Trophoblast cell (in vitro differentiated cells and primary cell): ENCODE measurements around the gene NFKBIL1.

Experiments
- DNase-seq, 2 donors: peaks; one replicate each; pipeline ENCODE4 v3.0.0-alpha.2; 2016
- H2AFZ ChIP-seq: 2 replicates; pipeline ENCODE4 v1.6.1; 2013; ENCODE audit warnings: low read length, moderate library complexity, mild to moderate bottlenecking; ENCODE audit not compliant: insufficient read depth, poor library complexity
- H2AK5ac ChIP-seq: 2 replicates; pipeline ENCODE4 v1.6.1; 2013; ENCODE audit warnings: mild to moderate bottlenecking, low read length
- H2BK120ac ChIP-seq: 2 replicates; pipeline ENCODE4 v1.6.1; 2013; ENCODE audit warnings: low read length, mild to moderate bottlenecking, moderate library complexity; ENCODE audit not compliant: insufficient read depth, poor library complexity
- H2BK12ac ChIP-seq: 2 replicates; pipeline ENCODE4 v1.6.1; 2013; ENCODE audit warnings: mild to moderate bottlenecking, low read length, moderate library complexity
- H2BK5ac ChIP-seq: 2 replicates; pipeline ENCODE4 v1.6.1; 2013; ENCODE audit warnings: low read length, low read depth, moderate library complexity, mild to moderate bottlenecking; ENCODE audit not compliant: poor library complexity
- H3K14ac ChIP-seq: 2 replicates; pipeline ENCODE4 v1.6.1; 2013; ENCODE audit warnings: mild to moderate bottlenecking, low read length
- H3K18ac ChIP-seq: 2 replicates; pipeline ENCODE4 v1.6.1; 2013; ENCODE audit warnings: mild to moderate bottlenecking, low read length
- H3K23ac ChIP-seq: 2 replicates; pipeline ENCODE4 v1.6.1; 2013; ENCODE audit warnings: low read length
- H3K27ac ChIP-seq: 2 replicates; pipeline ENCODE4 v1.5.1; 2013; ENCODE audit warnings: low read depth, mild to moderate bottlenecking, inconsistent platforms, low read length, moderate library complexity
- H3K27me3 ChIP-seq: 2 replicates; pipeline ENCODE4 v1.6.1; 2013; ENCODE audit warnings: inconsistent platforms, mild to moderate bottlenecking, low read length, moderate library complexity; ENCODE audit not compliant: insufficient read depth
- H3K36me3 ChIP-seq, 2 experiments: 1 replicate in 1 of 2; 2 replicates in 1 of 2; pipeline ENCODE4 v1.6.1; 2013; ENCODE audit warnings: low read length in 2 of 2, mild to moderate bottlenecking in 2 of 2, moderate library complexity in 1 of 2; ENCODE audit not compliant: insufficient read depth in 2 of 2, control insufficient read depth in 1 of 2
- H3K4ac ChIP-seq: 2 replicates; pipeline ENCODE4 v1.6.1; 2013; ENCODE audit warnings: low read depth, mild to moderate bottlenecking, low read length, moderate library complexity
- H3K4me1 ChIP-seq, 2 experiments: 1 replicate in 1 of 2; 2 replicates in 1 of 2; pipeline ENCODE4 v1.6.1; 2013; ENCODE audit warnings: low read length in 2 of 2, mild to moderate bottlenecking in 2 of 2, moderate library complexity in 1 of 2; ENCODE audit not compliant: insufficient read depth in 2 of 2, control insufficient read depth in 1 of 2
- H3K4me2 ChIP-seq: 2 replicates; pipeline ENCODE4 v1.6.1; 2013; ENCODE audit warnings: inconsistent platforms, mild to moderate bottlenecking, low read length, moderate library complexity
- H3K4me3 ChIP-seq: 2 replicates; pipeline ENCODE4 v1.5.1; 2013; ENCODE audit warnings: mild to moderate bottlenecking, low read depth, low read length, inconsistent platforms
- H3K79me1 ChIP-seq: one replicate; pipeline ENCODE4 v1.6.1; 2013; ENCODE audit warnings: low read length
- H3K79me2 ChIP-seq: 2 replicates; pipeline ENCODE4 v1.6.1; 2013; ENCODE audit warnings: low read length, mild to moderate bottlenecking; ENCODE audit not compliant: control insufficient read depth, insufficient read depth, poor library complexity
- H3K9ac ChIP-seq: 2 replicates; pipeline ENCODE4 v1.6.1; 2013; ENCODE audit warnings: mild to moderate bottlenecking, low read length
- H3K9me3 ChIP-seq: 2 replicates; pipeline ENCODE4 v1.6.1; 2013; ENCODE audit warnings: low read depth, mild to moderate bottlenecking, control low read depth, inconsistent platforms, low read length; ENCODE audit not compliant: insufficient read depth
- H4K12ac ChIP-seq: 2 replicates; pipeline ENCODE4 v1.6.1; 2013; ENCODE audit warnings: low read depth, mild to moderate bottlenecking, low read length, moderate library complexity
- H4K8ac ChIP-seq: 2 replicates; pipeline ENCODE4 v1.6.1; 2013; ENCODE audit warnings: low read depth, mild to moderate bottlenecking, low read length, moderate library complexity
- H4K91ac ChIP-seq: one replicate; pipeline ENCODE4 v1.6.1; 2013; ENCODE audit warnings: low read depth, mild to moderate bottlenecking, low read length, moderate library complexity
- WGBS: extraction: QIAGEN DNeasy Blood & Tissue Kit; methylation state at CpG from one replicate; pipeline ENCODE4 v1.1.7; 2013; ENCODE audit warnings: missing lambda C conversion rate; ENCODE audit not compliant: insufficient read length, insufficient coverage; ENCODE audit errors: extremely low coverage; 5-methylcytosine and 5-hydroxymethylcytosine counted together

The NFKBIL1 gene

GRCh38 chr6:31568537-31568961 lies 21.1 kb downstream of the NFKBIL1 start:
- no peak overlapping the region for H2AFZ ChIP-seq
- no peaks in the 10 kb centered on the region for H3K79me2 ChIP-seq
- H3K4me2 ChIP-seq: no peak overlapping the region
- no peaks in the 10 kb centered on the region for H3K27me3 ChIP-seq
- H3K14ac ChIP-seq: no peak overlapping the region
- no peak overlapping the region for H4K8ac ChIP-seq
- H3K9me3 ChIP-seq: no peaks in the 10 kb centered on the region
- no CpG with 5 or more reads among the region's 3 CpGs for WGBS
- H4K12ac ChIP-seq: no peak overlapping the region
- H3K18ac ChIP-seq: no peak overlapping the region
- no peak overlapping the region for H2BK5ac ChIP-seq
- H3K4me1 ChIP-seq: peaks cover 8 to 9% of the 10 kb centered on the region in 2 experiments
- H3K4ac ChIP-seq: no peak overlapping the region
- H3K79me1 ChIP-seq: peaks cover 6% of the 10 kb centered on the region
- no peaks in the 10 kb centered on the region for H3K36me3 ChIP-seq
- peak overlapping the region; percentile 72 for H2BK12ac ChIP-seq
- no peak overlapping the region for H3K27ac ChIP-seq
- peak overlapping the region; percentile 84 for H2AK5ac ChIP-seq
- peak; percentile 31 to 44 for DNase-seq
- no peak overlapping the region for H3K4me3 ChIP-seq
- no peak overlapping the region for H4K91ac ChIP-seq
- no peak overlapping the region for H2BK120ac ChIP-seq
- no peak overlapping the region for H3K9ac ChIP-seq
- no peak overlapping the region for H3K23ac ChIP-seq

- DNase-seq: no peak
- Histone ChIP-seq H3K4me1 (peaks cover 21 to 22% of the 10 kb centered on the region in 2 experiments), H3K4me2 (no peak overlapping the region), H3K9ac (no peak overlapping the region), H2AFZ (no peak overlapping the region), H4K8ac (no peak overlapping the region), H4K91ac (no peak overlapping the region), H3K36me3 (no peaks in the 10 kb centered on the region), H3K79me1 (peaks cover 15% of the 10 kb centered on the region), H2BK120ac (no peak overlapping the region), H4K12ac (no peak overlapping the region), H3K79me2 (no peaks in the 10 kb centered on the region), H2AK5ac (no peak overlapping the region), H2BK12ac (no peak overlapping the region), H3K9me3 (no peaks in the 10 kb centered on the region), H3K4ac (no peak overlapping the region), H2BK5ac (no peak overlapping the region), H3K18ac (no peak overlapping the region), H3K14ac (no peak overlapping the region), H3K27ac (no peak overlapping the region), H3K23ac (no peak overlapping the region), H3K4me3 (no peak overlapping the region), H3K27me3 (no peaks in the 10 kb centered on the region)
- WGBS: no CpG with 5 or more reads among the region's 1 CpG
Measured at GRCh38 chr6:31569861-31570536, 22.6 kb downstream of the NFKBIL1 start.

- DNase-seq: no peak
- Histone ChIP-seq H3K79me1 (peaks cover 29% of the 10 kb centered on the region), H2BK120ac (peak within 1 kb of the TSS; percentile 25), H3K36me3 (no peaks in the 10 kb centered on the region), H3K14ac (no peak within 1 kb of the TSS), H3K27me3 (no peaks in the 10 kb centered on the region), H3K23ac (no peak within 1 kb of the TSS), H4K8ac (no peak within 1 kb of the TSS), H2BK5ac (peak within 1 kb of the TSS; percentile 45), H3K27ac (no peak within 1 kb of the TSS), H3K9me3 (no peaks in the 10 kb centered on the region), H2BK12ac (peak within 1 kb of the TSS; percentile 93), H2AFZ (no peak within 1 kb of the TSS), H4K12ac (no peak within 1 kb of the TSS), H3K4me2 (no peak within 1 kb of the TSS), H3K79me2 (no peaks in the 10 kb centered on the region), H4K91ac (peak within 1 kb of the TSS; percentile 82), H3K4ac (no peak within 1 kb of the TSS), H3K4me3 (no peak within 1 kb of the TSS), H2AK5ac (peak within 1 kb of the TSS; percentile 65), H3K4me1 (peaks cover 41 to 42% of the 10 kb centered on the region in 2 experiments), H3K9ac (no peak within 1 kb of the TSS), H3K18ac (no peak within 1 kb of the TSS)
- WGBS: no CpG with 5 or more reads among the region's 27 CpGs
Measured at GRCh38 chr6:31572041-31572911, 24.9 kb downstream of the NFKBIL1 start, which contains the start of gene LTA. Gene LTA (plus strand): TSS chr6:31572289. CDS start chr6:31572743, 454 bp downstream.

DNA sequence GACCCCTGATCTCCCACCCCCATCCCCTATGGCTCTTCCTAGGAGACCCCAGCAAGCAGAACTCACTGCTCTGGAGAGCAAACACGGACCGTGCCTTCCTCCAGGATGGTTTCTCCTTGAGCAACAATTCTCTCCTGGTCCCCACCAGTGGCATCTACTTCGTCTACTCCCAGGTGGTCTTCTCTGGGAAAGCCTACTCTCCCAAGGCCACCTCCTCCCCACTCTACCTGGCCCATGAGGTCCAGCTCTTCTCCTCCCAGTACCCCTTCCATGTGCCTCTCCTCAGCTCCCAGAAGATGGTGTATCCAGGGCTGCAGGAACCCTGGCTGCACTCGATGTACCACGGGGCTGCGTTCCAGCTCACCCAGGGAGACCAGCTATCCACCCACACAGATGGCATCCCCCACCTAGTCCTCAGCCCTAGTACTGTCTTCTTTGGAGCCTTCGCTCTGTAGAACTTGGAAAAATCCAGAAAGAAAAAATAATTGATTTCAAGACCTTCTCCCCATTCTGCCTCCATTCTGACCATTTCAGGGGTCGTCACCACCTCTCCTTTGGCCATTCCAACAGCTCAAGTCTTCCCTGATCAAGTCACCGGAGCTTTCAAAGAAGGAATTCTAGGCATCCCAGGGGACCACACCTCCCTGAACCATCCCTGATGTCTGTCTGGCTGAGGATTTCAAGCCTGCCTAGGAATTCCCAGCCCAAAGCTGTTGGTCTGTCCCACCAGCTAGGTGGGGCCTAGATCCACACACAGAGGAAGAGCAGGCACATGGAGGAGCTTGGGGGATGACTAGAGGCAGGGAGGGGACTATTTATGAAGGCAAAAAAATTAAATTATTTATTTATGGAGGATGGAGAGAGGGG lies 26.1 kb downstream of the NFKBIL1 start:
- Histone ChIP-seq H4K8ac (peak overlapping the region; percentile 51), H3K4me2 (no peak overlapping the region), H2BK12ac (peak overlapping the region; percentile 93), H3K4me3 (no peak overlapping the region), H3K36me3 (no peaks in the 10 kb centered on the region), H3K4ac (peak overlapping the region; percentile 19), H3K18ac (peak overlapping the region; percentile 69), H3K27ac (no peak overlapping the region), H3K23ac (no peak overlapping the region), H4K12ac (no peak overlapping the region), H2BK120ac (peak overlapping the region; percentile 80), H2AFZ (no peak overlapping the region), H3K27me3 (no peaks in the 10 kb centered on the region), H3K79me2 (no peaks in the 10 kb centered on the region), H3K9ac (no peak overlapping the region), H2BK5ac (peak overlapping the region; percentile 45), H3K9me3 (no peaks in the 10 kb centered on the region), H3K4me1 (peaks cover 41 to 49% of the 10 kb centered on the region in 2 experiments), H2AK5ac (peak overlapping the region; percentile 96), H3K79me1 (peaks cover 38% of the 10 kb centered on the region), H3K14ac (peak overlapping the region; percentile 50), H4K91ac (peak overlapping the region; percentile 82)
- DNase-seq: peak in 1 of 2 donors; percentile 26
- no CpG with 5 or more reads among the region's 9 CpGs for WGBS
